Endothelial cell of umbilical vein (primary cell): ENCODE data around the gene PTBP3. TPM values are rescaled to one million over a fixed set of nuclear protein-coding genes. Genes with fewer than 3 reads are reported as not detected.

ENCODE experiments used
- BruUV-seq: library from RNA; stranded (reverse); fragments of 400-500 nt; replicated peaks from 2 replicates; lab custom pipeline; 2021; lab: Mats Ljungman, UMichigan
- CTCF ChIA-PET: fragments of 300-600, 350-600 bp; sonication (Branson Sonifier 250); formaldehyde crosslinking; loops from one replicate; lab custom pipeline; 2021; ENCODE audit warnings: antibody characterized with exemption, inconsistent platforms; lab: Charles Lee
- POLR2A ChIA-PET: fragments of 300-600, 350-600 bp; sonication (Branson Sonifier 250); formaldehyde crosslinking; loops from one replicate; lab custom pipeline; 2021; ENCODE audit warnings: antibody characterized with exemption, inconsistent platforms; lab: Charles Lee
- DNase-seq: peaks from one replicate; pipeline ENCODE4 v3.0.0-alpha.2; 2011; ENCODE audit warnings: low read depth, low spot score
- FAIRE-seq: peaks from 2 replicates; lab custom pipeline; 2011; peaks lifted over from hg19 to GRCh38; lab: Jason Lieb, UNC
- H2AFZ ChIP-seq: 2 replicates; pipeline ENCODE4 v1.6.0; 2012; ENCODE audit warnings: low read depth, low read length, control low read depth, inconsistent platforms
- H3K27ac ChIP-seq: 2 replicates; pipeline ENCODE4 v1.5.1; 2011; ENCODE audit warnings: low read depth, mild to moderate bottlenecking, control low read depth, low read length, moderate library complexity; ENCODE audit not compliant: insufficient read depth
- H3K27me3 ChIP-seq, 2 experiments: 2 replicates each; pipeline versions ENCODE4 v1.6.0 to v1.6.1; 2011; ENCODE audit warnings: low read length in 2 of 2, mixed read lengths in 1 of 2; ENCODE audit not compliant: control insufficient read depth in 2 of 2, insufficient read depth in 2 of 2
- H3K36me3 ChIP-seq, 2 experiments: 2 replicates in 1 of 2; 3 replicates in 1 of 2; pipeline ENCODE4 v1.5.1; 2011; ENCODE audit warnings: low read length in 2 of 2, mild to moderate bottlenecking in 1 of 2, moderate library complexity in 1 of 2; ENCODE audit not compliant: control insufficient read depth in 2 of 2, insufficient read depth in 2 of 2; ENCODE audit errors: extremely low read depth in 1 of 2
- H3K4me1 ChIP-seq: 3 replicates; pipeline ENCODE4 v1.5.1; 2011; ENCODE audit warnings: mild to moderate bottlenecking, low read length; ENCODE audit not compliant: control insufficient read depth, insufficient read depth; ENCODE audit errors: extremely low read depth
- H3K4me2 ChIP-seq: 2 replicates; pipeline ENCODE4 v1.6.1; 2011; ENCODE audit warnings: low read length, control low read depth, mixed read lengths; ENCODE audit not compliant: insufficient read depth
- H3K4me3 ChIP-seq, 3 experiments: fragments of 200-600 bp in 1 of 3; sonication (generic), shearing (Covaris generic) in 1 of 3; replicated peaks in 1 of 3; 2 replicates each; pipeline ENCODE4 v1.5.1; 2011 to 2016; ENCODE audit warnings: control low read depth in 3 of 3, low read length in 3 of 3, mild to moderate bottlenecking in 2 of 3, inconsistent platforms in 1 of 3, low read depth in 1 of 3, moderate library complexity in 1 of 3; ENCODE audit not compliant: insufficient read depth in 1 of 3
- H3K79me2 ChIP-seq: 2 replicates; pipeline ENCODE4 v1.6.0; 2012; ENCODE audit warnings: low read length, inconsistent platforms; ENCODE audit not compliant: control insufficient read depth, insufficient read depth
- H3K9ac ChIP-seq: replicated peaks from 2 replicates; pipeline ENCODE3; 2011; ENCODE audit warnings: low read length, control low read depth; ENCODE audit not compliant: insufficient read depth; ENCODE audit errors: extremely low read depth
- H3K9me1 ChIP-seq: replicated peaks from 3 replicates; pipeline ENCODE4 v1.6.0; 2011; ENCODE audit warnings: mild to moderate bottlenecking, low read length; ENCODE audit not compliant: control insufficient read depth, insufficient read depth; ENCODE audit errors: extremely low read depth
- H3K9me3 ChIP-seq: replicated peaks from 2 replicates; pipeline ENCODE4 v1.5.1; 2012; ENCODE audit warnings: low read length, inconsistent platforms; ENCODE audit not compliant: control insufficient read depth, insufficient read depth
- H4K20me1 ChIP-seq: replicated peaks from 2 replicates; pipeline ENCODE3; 2011; ENCODE audit warnings: mild to moderate bottlenecking, low read length; ENCODE audit not compliant: control insufficient read depth, insufficient read depth; ENCODE audit errors: extremely low read depth
- EZH2 ChIP-seq: IDR thresholded peaks from 2 replicates; pipeline ENCODE4 v1.6.1; 2012; ENCODE audit warnings: borderline replicate concordance, low read depth, mild to moderate bottlenecking, moderate library complexity, low read length, inconsistent platforms; ENCODE audit not compliant: severe bottlenecking
- FOS ChIP-seq: IDR thresholded peaks from 2 replicates; pipeline ENCODE4 v1.6.1; 2011; ENCODE audit warnings: mild to moderate bottlenecking, low read length, moderate library complexity, borderline replicate concordance; ENCODE audit not compliant: insufficient read depth
- GATA2 ChIP-seq: IDR thresholded peaks from 2 replicates; pipeline ENCODE4 v1.7.0; 2011; ENCODE audit warnings: low read depth, mild to moderate bottlenecking, moderate library complexity, mixed read lengths, low read length; ENCODE audit not compliant: insufficient read length, insufficient read depth
- JUN ChIP-seq: IDR thresholded peaks from 2 replicates; pipeline ENCODE4 v1.6.1; 2011; ENCODE audit warnings: borderline replicate concordance, low read depth; ENCODE audit not compliant: insufficient read length, insufficient read depth
- MYC ChIP-seq: IDR thresholded peaks from one replicate; pipeline ENCODE4 v1.6.1; 2011; ENCODE audit warnings: mild to moderate bottlenecking, low read depth, low read length
- POLR2A ChIP-seq: IDR thresholded peaks from 2 replicates; pipeline ENCODE4 v1.6.1; 2012; ENCODE audit warnings: low read depth, mild to moderate bottlenecking, control low read depth, low read length
- POLR2AphosphoS5 ChIP-seq: IDR thresholded peaks from 2 replicates; pipeline ENCODE4 v1.6.1; 2012; ENCODE audit warnings: low read depth, mild to moderate bottlenecking, control low read depth, low read length, moderate library complexity; ENCODE audit not compliant: insufficient read depth
- dilution Hi-C: fragments of 300-500 bp; cut with MboI; formaldehyde crosslinking; loops from one replicate; pipeline ENCODE4 v1.15.0; 2019; ENCODE audit warnings: low sequenced_read_pairs; ENCODE audit not compliant: extremely low pct_ligation_motif_present
- intact Hi-C: fragments of 100-400 bp; cut with micrococcal nuclease; formaldehyde crosslinking; loops from one replicate; pipeline ENCODE4 v1.10.0; 2022
- polyA plus RNA-seq, 4 experiments: library from polyadenylated mRNA; depleted of rRNA in 3 of 4; stranded (reverse) in 3 of 4; unstranded in 1 of 4; fragments of >200 nt; gene quantifications; 2 replicates each; pipeline versions ENCODE4 v1.2.1 to v1.2.3, GENCODE V29; 2011 to 2012; ENCODE audit warnings: missing spikeins in 1 of 4
- total RNA-seq: library from RNA; stranded (reverse); gene quantifications from 2 replicates; pipeline ENCODE4 v1.2.3, GENCODE V29; 2021
- TF ChIP-seq, protein P1 (sequence below): IDR thresholded peaks from 2 replicates; pipeline ENCODE4 v1.6.1; 2011; ENCODE audit not compliant: insufficient read depth, insufficient read length

PTBP3 gene
- total and polyA plus RNA-seq, 2 donors (not counting 3 experiments of a cell fraction or from before 2014, with no cell fraction given) = 42.4 to 75.0 TPM

DNA sequence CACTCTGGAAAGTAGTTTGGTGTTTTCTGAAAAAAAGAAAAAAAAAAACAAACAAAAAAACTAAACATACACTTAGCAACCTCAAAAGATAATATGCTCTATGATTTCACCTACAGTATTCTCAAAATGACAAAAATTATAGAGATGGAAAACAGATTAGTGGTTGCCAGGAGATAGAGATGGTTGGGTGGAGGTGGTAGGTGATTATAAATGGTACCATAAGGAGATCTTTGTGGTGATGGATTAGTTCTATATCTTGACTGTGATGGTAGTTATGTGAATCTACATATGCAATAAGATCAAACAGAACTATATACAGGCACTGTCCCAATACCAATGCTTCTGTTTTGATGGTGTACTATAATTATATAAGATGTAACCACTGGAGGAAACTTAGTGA is 32.0 kb downstream of the PTBP3 start:
- Histone ChIP-seq H3K79me2 (peaks cover 90% of the 10 kb centered on the region), H3K9me3 (no peaks in the 10 kb centered on the region), H3K9ac (no peak overlapping the region), H3K4me1 (peaks cover 12% of the 10 kb centered on the region), H3K4me2 (no peak overlapping the region), H3K9me1 (no peaks in the 10 kb centered on the region), H3K27ac (no peak overlapping the region), H3K27me3 (no peaks in the 10 kb centered on the region), H3K4me3 (no peak overlapping the region), H4K20me1 (peaks cover 3% of the 10 kb centered on the region), H2AFZ (no peak overlapping the region), H3K36me3 (no peaks in the 10 kb centered on the region)
- BruUV-seq = no TSS peak
- no peak for FAIRE-seq
- no peak for DNase-seq
- dilution Hi-C loops = no loop called here
- no peak for TF ChIP-seq MYC
- no peak for TF ChIP-seq POLR2AphosphoS5
- TF ChIP-seq JUN = no peak
- TF ChIP-seq POLR2A = no peak
- TF ChIP-seq, protein P1, sequence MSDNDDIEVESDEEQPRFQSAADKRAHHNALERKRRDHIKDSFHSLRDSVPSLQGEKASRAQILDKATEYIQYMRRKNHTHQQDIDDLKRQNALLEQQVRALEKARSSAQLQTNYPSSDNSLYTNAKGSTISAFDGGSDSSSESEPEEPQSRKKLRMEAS = no peak
- TF ChIP-seq GATA2 = no peak
- TF ChIP-seq EZH2 = no peak
- ChIA-PET POLR2A (no interaction called here), CTCF (no interaction called here)
- intact Hi-C loops = no loop called here

DNA sequence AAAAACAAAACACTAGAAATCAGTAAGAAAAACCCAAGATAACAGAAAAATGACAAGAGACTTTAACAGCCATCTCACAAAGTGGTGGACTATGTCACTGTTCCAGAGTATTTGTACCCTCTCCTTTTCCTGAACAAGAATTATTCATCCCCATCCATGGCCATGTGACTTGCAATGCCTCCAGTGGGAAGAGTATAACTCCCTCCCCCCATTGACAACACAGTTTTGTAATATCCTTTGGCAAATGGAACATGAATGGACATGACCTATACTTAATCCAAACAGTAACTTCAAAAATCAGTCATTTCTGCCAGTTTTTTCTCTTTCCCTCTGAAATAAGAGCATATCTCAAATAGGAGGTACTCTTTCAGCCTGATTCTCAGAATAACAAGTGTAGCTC is 33.9 kb downstream of the PTBP3 start:
- Histone ChIP-seq H3K4me2 (peak overlapping the region; percentile 61), H3K9me1 (no peaks in the 10 kb centered on the region), H3K36me3 (no peaks in the 10 kb centered on the region), H3K27ac (peak overlapping the region; percentile 26), H3K4me1 (peaks cover 12% of the 10 kb centered on the region), H3K27me3 (no peaks in the 10 kb centered on the region), H3K4me3 (no peak overlapping the region), H4K20me1 (peaks cover 3% of the 10 kb centered on the region), H2AFZ (no peak overlapping the region), H3K9me3 (no peaks in the 10 kb centered on the region), H3K9ac (no peak overlapping the region), H3K79me2 (peaks cover 83% of the 10 kb centered on the region)
- intact Hi-C loops = no loop called here
- TF ChIP-seq FOS (peak; percentile 15), MYC (no peak)
- no TSS peak for BruUV-seq
- FAIRE-seq (peak; percentile 77), DNase-seq (peak; percentile 76)
- ChIA-PET POLR2A (no interaction called here), CTCF (interaction anchor here (1.4 kb wide), 1 partner anchor 10 kb away, joined by 3 read pairs; no protein-coding TSS in a partner anchor)
- dilution Hi-C loops = no loop called here
